GM19099 (cell line): ENCODE data around the gene TMEM91.

ENCODE experiments used
- POLR2A ChIP-seq: IDR thresholded peaks from 3 replicates; pipeline ENCODE4 v1.6.1; 2011; ENCODE audit warnings: low read depth; ENCODE audit not compliant: insufficient read length; ENCODE audit errors: extremely low read depth

The TMEM91 gene

GRCh38 chr19:41376241-41376997 is at the start of gene TMEM91:
Gene TMEM91 (plus strand): TSS chr19:41376533. CDS start chr19:41378310, 1,777 bp downstream.
- TF ChIP-seq POLR2A = no peak

GRCh38 chr19:41327076-41327575 is 49.2 kb upstream of the TMEM91 start:
- no peak for TF ChIP-seq POLR2A

- TF ChIP-seq POLR2A = peak; percentile 52
These were observed 48.7 kb upstream of the TMEM91 start for GRCh38 chr19:41327576-41328156.

- no peak for TF ChIP-seq POLR2A
These were observed 48.0 kb upstream of the TMEM91 start for GRCh38 chr19:41328157-41328841.

- peak; percentile 24 for TF ChIP-seq POLR2A
These were observed 47.5 kb upstream of the TMEM91 start for GRCh38 chr19:41328842-41329225.

- TF ChIP-seq POLR2A = no peak
These were observed 45.9 kb upstream of the TMEM91 start for GRCh38 chr19:41330481-41330880.

- no peak for TF ChIP-seq POLR2A
These were observed 45.2 kb upstream of the TMEM91 start for GRCh38 chr19:41330946-41331678.

GRCh38 chr19:41332000-41332399 is 44.3 kb upstream of the TMEM91 start:
- no peak for TF ChIP-seq POLR2A

GRCh38 chr19:41332468-41332867 is 43.9 kb upstream of the TMEM91 start:
- TF ChIP-seq POLR2A = no peak

GRCh38 chr19:41334793-41335192 is 41.5 kb upstream of the TMEM91 start:
- no peak for TF ChIP-seq POLR2A

- no peak for TF ChIP-seq POLR2A
These were observed 40.9 kb upstream of the TMEM91 start for GRCh38 chr19:41335467-41335866.

GRCh38 chr19:41339936-41340335 is 36.4 kb upstream of the TMEM91 start:
- TF ChIP-seq POLR2A = no peak

GRCh38 chr19:41341669-41342490 is 34.5 kb upstream of the TMEM91 start:
- no peak for TF ChIP-seq POLR2A

- TF ChIP-seq POLR2A = no peak
These were observed 32.2 kb upstream of the TMEM91 start for GRCh38 chr19:41344162-41344561.
